Osteocyte (in vitro differentiated cells): Measurements from ENCODE around the gene PIGBOS1. TPM values are rescaled to one million over a fixed set of nuclear protein-coding genes. Genes with fewer than 3 reads are reported as not detected.

Experiments used
- DNase-seq: peaks from one replicate; pipeline ENCODE4 v3.0.0; 2021; ENCODE audit warnings: mixed read lengths; ENCODE audit not compliant: unreplicated experiment; ENCODE audit errors: extremely low spot score
- H3K27ac Mint-ChIP-seq: one replicate; pipeline ENCODE4 v1.8.0; 2021; ENCODE audit warnings: mild to moderate bottlenecking, mixed read lengths; ENCODE audit not compliant: unreplicated experiment
- H3K27me3 Mint-ChIP-seq: one replicate; pipeline ENCODE4 v1.8.0; 2021; ENCODE audit warnings: mixed read lengths; ENCODE audit not compliant: unreplicated experiment
- H3K36me3 Mint-ChIP-seq: one replicate; pipeline ENCODE4 v1.8.0; 2021; ENCODE audit warnings: mixed read lengths; ENCODE audit not compliant: unreplicated experiment
- H3K4me1 Mint-ChIP-seq: one replicate; pipeline ENCODE4 v1.8.0; 2021; ENCODE audit warnings: mixed read lengths; ENCODE audit not compliant: unreplicated experiment
- H3K4me3 Mint-ChIP-seq: one replicate; pipeline ENCODE4 v1.8.0; 2021; ENCODE audit warnings: mild to moderate bottlenecking, moderate library complexity, mixed read lengths; ENCODE audit not compliant: unreplicated experiment
- H3K9me3 Mint-ChIP-seq: one replicate; pipeline ENCODE4 v1.8.0; 2021; ENCODE audit warnings: mixed read lengths; ENCODE audit not compliant: unreplicated experiment
- CTCF ChIP-seq: fragments of 200-600 bp; sonication (generic); IDR thresholded peaks from 2 replicates; pipeline ENCODE4 v1.5.0; 2021; ENCODE audit warnings: antibody characterized with exemption, mild to moderate bottlenecking, moderate library complexity
- total RNA-seq: library from RNA; stranded (reverse); gene quantifications from 2 replicates; pipeline ENCODE4 v1.2.1, GENCODE V29; 2021

The PIGBOS1 gene
- total RNA-seq, 1 donor from 2014 or later, result 14.6 TPM

GRCh38 chr15:55267401-55268175, 51.3 kb downstream of the PIGBOS1 start:
- Mint-ChIP-seq H3K9me3 (no peaks in the 10 kb centered on the region), H3K27me3 (no peaks in the 10 kb centered on the region), H3K36me3 (peaks cover 4% of the 10 kb centered on the region), H3K4me3 (no peak overlapping the region), H3K27ac (no peak overlapping the region), H3K4me1 (no peaks in the 10 kb centered on the region)
- no peak for DNase-seq
- no peak for TF ChIP-seq CTCF

Other genes starting within 250 kb of the PIGBOS1 start
- gene RSL24D1, start 122.2 kb downstream of the PIGBOS1 start, total RNA-seq, result 71.8 and 76.2 TPM in 2 replicates
- 12.4 and 14.6 TPM in 2 replicates for gene RAB27A, start 29.3 kb downstream of the PIGBOS1 start, total RNA-seq
- gene PIGB, start 99 bp upstream of the PIGBOS1 start, total RNA-seq, result 15.4 and 15.9 TPM in 2 replicates
- 150 and 174 TPM in 2 replicates for gene CCPG1, start 89.2 kb upstream of the PIGBOS1 start, total RNA-seq
- gene PIERCE2, start 89.4 kb upstream of the PIGBOS1 start, total RNA-seq, result 3.0 TPM in 2 replicates
- 1.5 and 1.9 TPM in 2 replicates for gene DNAAF4, start 189.1 kb upstream of the PIGBOS1 start, total RNA-seq